Islet precursor cell (in vitro differentiated cells): ENCODE results near the gene MGST2.

Source experiments
- DNase-seq: peaks from one replicate; pipeline ENCODE4 v3.0.0-alpha.2; 2018

MGST2 gene

DNA sequence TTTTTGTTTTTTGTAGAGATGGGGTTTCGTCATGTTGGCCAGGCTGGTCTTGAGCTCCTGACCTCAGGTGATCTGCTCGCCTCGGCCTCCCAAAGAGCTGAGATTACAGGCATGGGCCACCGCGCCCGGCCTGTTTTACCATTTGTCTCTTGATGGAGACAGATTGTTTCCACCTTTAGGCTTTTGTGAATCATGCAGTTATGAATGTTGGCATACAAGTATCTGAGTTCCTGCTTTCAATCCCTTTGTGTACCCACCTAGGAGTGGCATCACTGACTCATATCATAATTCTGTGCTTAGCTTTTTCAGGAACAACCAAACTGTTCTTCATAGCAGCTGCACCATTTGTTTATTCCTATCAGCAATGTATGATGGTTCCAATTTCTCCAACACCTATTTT, 20.2 kb upstream of the MGST2 start:
- DNase-seq = peak; percentile 23

DNA sequence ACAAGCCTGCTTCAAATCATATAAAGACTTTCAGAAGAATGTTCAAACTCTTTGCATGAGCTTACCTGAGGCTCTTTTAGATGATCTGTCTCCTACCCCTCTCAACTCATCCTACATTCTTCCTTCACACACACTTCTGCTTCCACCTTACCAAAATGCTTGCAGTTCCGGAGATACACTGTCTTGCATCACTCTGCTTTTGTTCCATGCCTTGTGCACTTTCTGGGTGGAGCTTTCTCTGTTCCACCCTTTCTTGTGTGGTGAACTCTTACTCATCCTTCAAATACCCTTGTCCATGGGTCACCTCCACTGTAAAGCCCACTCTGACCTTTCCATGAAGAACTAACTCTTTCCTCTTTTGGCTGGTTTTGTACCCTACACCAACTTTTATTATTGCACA, 18.4 kb upstream of the MGST2 start:
- DNase-seq = no peak

DNA sequence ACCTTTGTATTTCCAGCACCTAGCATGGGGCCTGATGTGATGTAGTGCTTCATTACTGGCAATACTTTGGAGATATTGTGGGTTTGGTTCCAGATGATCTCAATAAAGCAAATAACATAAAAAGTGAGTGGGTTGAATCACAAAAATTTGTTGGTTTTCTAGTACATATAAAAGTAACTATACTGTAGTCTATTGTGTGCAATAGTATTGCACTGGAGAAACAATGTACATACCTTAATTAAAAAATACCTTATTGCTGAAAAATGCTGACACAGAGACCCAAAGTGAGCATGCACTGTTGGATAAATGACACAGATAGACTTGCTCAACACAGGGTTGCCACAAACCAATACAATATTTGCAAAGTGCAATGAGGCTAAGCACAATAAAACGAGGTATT, 17.7 kb upstream of the MGST2 start:
- no peak for DNase-seq

DNA sequence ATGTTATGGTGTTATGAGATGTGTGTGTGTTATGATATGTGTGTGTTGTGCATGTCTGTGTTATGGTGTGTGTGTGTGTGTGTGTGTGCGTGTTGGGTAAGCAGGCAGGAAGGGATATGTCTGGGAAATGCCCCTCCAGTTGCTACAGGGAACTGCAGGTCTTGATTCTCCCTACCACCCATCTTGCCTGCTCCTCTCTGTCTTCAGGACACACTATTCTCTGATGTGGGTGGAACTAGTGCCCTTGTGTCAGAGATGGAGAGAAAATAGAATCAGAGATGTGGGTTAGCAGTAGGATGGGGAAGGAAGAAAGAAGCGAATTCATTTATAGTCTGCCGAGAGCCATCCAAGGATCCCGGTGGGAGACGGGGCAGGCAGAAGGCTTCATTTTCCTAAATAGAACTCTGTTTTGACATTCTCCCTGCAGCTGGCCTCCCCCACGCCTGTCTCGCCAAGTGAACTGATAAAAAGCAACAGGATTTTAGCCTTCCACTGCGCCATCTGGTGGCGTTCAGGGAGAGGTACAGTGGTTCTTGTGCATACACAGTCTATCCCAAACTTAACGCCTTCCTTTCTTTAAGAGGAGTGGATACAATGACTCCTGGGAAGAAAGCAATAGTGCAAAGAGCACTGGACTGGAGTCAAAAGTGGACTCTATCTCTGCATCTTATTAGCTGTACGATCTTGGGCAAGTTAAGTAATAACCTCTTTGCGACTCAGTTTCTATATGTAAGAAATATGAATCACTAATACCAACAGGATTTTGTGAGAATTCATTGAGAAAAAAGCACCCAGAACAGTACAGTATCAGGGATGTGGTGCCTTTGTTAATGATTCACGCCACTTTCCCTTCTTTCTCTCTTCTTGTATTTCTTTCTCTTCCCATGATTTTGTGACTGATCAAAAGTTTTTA, 14.1 kb upstream of the MGST2 start:
- DNase-seq = peak; percentile 86

DNA sequence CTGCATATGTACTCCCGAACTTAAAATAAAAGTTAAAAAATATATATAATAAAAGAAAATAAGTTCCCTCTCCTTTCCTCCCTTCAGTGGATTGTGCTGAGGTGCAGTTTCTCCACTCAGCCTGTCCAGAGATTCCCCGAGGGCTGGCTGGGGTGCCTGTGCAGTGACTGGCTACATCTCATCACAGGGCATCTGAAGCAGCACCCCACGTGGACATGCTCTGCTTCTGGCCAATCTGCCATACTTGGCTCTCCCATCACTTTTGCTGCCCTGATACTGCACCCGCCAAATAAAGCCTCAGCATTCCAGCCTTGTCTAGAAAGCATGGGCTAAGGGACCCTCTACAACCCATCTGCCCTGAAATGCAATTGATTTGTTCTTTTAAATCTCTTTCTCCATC, 11.1 kb upstream of the MGST2 start:
- no peak for DNase-seq

DNA sequence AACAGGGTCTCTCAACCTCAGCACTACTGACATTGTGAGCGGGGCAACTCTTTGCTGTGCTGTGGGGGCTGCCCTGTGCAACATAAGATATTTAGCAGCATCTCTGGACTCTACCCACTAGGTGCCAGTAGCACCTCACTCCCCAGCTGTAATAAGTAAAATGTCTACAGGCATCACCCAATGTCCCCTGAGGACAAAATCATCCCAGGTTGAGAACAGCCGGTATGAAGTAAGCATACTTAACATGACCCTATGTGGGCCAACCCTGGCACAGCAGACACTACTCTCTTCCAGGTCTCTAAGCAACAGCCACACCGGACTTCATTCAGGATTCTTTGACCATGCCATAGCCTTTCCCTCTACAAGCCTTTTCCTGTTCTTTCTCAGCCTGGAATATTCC, 10.5 kb upstream of the MGST2 start:
- DNase-seq = peak; percentile 64

DNA sequence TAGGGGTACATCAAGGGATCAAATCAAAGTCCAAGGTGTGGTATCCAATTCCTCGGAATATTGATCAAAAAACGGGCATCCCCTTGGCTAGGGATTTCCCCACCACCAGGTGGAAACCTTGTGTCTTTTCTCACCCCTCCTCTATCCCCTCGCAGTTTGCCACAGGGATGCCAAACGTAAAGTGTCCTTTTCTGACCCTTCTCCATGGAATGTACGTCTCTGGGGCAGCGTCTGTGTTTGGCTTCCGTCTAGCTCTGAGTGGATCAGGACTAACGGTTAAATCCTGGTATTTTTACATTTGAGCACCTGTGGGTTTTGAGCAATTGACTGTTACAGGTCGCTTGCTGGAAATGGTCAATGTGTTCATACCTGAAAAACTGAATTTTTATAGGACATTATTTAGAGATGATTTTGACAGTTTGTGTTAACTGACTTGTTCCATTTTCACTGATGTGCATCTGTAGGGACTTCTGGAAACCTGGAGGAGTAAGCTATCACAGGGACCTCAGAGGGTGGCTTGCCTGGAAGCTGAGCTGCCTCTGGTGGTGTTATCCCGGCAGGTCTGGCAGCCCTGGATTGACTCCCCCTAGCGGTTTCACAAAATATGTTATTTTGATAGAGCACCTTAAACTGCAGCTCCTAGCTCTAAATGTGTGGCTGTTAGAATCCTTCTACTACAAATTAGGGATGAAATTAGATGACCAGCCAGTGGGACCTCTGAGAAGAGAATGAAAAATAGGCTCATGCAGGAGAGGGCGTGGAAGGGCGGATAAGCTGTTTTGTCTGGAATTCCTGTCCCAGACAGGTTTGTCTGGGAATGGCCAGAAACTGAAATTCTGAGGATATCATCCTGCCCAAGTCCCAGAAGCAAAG, 8.8 kb upstream of the MGST2 start:
- peak; percentile 85 for DNase-seq

DNA sequence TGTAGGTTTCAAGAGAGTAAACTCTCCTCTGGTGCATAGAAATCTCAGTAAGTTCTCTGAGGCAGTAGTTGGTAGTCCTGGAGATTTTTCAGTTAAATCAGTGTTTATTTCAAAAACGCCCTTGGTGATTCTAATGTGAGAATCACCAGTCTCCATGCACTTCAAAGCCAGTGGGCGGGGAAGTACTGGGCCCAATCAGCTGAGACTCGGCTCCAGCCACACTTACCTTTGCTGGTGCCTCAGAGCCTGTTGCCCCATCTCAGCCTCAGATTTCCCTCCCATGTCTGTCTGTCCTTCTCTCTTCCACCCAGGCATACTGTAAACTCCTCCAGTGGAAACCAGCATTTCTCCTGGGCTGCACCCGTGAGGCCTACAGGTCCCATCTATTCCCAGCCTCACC, 7.4 kb upstream of the MGST2 start:
- DNase-seq = no peak

DNA sequence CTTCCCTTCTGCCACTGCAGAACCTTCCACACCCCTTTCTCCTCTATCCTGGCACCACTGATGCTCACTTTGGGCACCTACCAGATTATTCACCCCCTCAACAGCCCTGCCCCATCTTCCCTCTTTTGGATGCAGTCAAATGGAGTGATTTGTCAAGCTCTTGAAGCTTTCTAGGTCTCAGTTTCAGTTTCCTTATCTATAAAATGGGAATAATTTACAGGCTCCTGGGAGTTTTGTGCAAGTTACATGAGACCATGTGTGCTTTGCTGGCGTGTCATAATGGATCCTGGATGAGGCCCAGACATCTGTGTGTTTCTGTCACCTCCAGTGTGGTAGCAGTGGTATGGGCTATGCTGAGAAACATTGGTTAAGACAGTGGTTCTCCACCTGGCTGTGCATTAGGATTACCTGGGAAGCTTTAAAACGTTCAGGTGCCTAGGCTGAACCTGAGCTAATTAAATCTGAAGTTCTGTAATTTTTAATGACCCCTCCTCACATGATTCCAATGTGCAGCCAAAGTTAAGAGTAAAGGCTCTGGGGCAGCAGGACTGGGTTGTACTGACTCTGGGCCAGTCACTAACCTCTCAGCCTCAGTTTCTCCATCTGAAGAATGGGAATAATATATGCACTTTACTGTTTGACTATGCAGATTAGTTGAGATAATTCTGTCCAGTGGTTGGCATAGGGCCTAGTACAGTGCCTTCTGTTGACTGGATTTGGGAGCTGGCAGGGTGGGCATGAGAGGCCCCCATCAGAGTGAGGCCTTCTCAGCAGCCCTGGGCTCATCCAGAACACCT, 6.8 kb upstream of the MGST2 start:
- no peak for DNase-seq

DNA sequence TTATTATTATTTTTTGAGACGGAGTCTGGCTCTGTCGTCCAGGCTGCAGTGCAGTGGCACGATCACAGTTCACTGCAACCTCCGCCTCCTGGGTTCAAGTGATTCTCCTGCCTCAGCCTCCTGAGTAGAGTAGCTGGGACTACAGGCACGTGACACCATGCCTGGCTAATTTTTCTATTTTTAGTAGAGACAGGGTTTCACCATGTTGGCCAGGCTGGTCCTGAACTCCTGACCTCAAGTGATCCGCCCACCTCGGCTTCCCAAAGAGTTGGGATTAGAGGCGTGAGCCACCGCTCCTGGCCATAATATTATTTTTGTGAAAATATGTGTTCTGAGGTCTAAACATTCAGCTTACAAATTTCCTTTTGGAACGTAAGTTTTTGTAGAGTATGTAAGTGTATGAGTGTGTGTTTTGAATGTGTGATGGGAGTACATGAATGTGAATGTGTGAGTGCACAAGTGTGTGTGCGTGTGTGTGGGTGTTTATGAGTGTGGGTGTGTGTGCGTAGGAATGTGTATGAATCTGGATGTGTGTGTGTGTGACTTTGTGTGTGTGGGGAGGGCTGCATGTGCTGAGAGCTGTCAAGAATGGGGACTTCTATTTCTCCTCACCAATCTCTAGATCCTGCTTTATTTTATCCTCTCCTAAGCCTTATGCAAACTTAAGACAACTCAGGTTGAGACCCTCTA, 5.7 kb upstream of the MGST2 start:
- no peak for DNase-seq

DNA sequence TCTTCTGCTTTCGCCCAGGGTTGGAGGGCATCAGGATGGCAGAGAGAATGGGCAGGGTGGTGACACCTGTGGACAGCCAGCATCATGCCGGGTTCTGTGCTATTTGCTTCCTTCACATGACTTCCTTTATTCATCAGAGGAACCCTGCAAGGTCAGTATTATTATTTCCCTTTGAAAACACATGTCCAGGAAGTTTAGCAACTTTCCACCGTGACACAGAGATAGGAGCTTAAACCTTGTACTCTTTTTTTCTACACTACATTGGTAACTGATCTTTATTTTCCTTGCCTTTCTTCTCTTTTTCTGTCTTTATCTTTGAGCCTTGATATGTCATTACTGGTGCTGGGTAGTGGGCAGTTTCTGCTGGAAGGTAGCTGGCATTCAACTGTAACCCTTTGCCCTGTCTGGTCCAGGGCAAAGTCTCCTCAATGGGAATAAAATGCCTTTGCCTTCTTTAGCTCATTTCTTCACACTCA, 5.0 kb upstream of the MGST2 start:
- DNase-seq = no peak

DNA sequence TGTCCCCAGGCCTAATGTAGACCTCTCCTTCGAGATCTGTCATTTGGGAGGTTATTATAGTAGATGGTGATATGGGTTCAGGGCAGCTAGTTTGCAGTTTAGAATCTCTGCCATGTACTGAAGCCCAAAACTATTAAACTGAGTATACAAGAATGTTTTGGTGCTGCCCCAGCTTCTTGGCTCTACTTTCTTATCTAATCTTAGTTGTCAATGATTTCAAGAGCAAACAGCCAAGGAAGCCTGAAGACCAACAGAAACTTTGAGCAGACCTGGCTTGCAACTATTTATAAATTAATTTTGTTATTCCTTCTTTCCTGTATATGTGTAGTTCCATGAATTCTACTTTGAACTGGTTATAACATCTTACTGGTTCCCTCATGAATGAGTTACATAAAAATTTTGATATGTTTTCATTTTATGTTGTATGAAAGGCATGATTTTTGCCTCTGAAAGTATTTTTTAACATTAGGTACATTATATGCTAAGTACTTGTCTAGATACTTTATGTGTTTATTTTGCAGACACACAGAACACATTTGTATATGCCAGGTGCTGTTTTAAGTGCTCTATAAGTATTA, 2.0 kb upstream of the MGST2 start:
- DNase-seq = no peak

DNA sequence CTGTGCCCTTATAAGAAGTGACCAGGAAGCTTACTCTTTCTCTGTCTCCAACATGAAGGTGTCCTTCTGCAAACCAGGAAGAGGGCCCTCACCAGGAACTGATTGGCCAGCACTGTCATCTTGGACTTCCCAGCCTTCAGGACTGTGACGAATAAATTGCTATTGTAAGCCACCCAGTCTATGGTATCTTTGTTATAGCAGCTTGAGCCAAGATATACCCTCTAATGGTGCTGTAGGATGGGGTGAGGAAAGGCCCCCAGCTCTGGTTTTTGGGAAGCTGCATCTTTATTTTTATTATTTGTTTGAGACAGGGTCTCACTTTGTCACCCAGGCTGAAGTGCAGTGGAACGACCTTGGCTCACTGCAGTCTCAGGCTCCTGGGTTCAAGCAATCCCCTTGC, 1.2 kb upstream of the MGST2 start:
- DNase-seq = no peak

DNA sequence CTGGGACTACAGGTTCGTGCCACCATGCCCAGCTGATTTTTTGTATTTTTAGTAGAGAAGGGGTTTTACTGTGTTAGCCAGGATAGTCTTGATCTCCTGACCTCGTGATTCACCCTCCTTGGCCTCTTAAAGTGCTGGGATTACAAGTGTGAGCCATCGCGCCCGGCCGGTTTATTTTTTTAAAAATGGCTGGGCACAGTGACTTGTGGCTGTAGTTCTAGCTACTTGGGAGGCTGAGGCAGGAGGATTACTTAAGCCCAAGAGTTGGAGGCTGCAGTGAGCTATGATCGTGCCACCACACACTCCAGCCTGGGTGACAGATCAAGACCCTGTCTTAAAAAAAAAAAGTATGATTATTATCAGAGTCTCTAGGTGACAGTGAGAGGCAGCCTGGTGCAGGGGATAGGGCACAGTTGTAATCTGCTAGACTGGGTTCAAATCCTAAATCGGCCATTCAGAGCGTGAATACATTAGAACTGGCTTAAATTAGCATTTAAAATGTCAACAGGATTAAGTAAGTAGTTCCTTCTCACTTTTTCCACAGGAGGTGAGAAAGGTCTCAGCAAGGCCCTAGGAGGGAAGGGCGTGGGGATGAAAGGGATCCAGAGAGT, 435 bp upstream of the MGST2 start:
- DNase-seq = no peak

DNA sequence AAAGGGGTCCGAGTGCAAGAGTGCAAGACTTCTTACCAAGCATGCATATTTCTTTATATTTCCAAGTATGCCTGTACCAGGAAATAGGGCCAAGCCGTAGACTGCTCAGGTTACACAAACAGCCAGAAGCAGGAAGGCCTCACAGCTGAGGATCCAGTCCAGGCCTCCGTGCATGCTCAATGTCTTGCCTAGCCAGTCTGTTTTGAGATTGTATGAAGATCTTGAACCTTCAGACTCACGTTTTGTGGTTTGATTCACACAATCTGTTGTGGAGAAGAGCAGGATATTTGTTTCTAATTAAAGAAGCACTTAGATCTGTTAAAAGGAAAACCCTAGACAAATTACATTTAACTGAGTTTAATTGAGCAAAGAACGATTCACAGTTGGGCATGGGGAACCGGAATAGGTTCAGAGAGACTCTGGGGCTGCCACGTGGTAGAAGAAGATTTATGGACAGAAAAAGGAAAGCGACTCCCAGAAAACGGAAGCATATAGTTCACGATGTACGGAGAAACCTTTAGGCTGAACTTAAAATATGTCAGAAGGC, 1.2 kb downstream of the MGST2 start:
- peak; percentile 76 for DNase-seq

DNA sequence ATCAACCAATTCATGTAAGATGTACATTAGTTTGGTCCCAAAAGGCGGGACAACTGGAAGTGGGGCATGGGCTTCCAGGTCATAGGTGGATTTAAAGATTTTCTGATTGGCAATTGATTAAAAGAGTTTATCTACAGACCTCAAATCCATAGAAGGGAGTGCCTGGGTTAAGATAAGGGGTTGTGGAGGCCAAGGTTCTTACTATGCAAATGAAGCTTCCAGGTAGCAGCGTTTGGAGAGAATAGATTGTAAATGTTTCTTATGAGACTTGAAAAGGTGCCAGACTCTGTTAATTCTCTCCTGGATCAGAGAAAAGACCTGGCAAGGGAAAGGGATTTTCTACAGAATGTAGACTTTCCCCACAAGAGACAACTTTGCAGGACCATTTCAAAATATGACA, 2.4 kb downstream of the MGST2 start:
- DNase-seq = no peak

DNA sequence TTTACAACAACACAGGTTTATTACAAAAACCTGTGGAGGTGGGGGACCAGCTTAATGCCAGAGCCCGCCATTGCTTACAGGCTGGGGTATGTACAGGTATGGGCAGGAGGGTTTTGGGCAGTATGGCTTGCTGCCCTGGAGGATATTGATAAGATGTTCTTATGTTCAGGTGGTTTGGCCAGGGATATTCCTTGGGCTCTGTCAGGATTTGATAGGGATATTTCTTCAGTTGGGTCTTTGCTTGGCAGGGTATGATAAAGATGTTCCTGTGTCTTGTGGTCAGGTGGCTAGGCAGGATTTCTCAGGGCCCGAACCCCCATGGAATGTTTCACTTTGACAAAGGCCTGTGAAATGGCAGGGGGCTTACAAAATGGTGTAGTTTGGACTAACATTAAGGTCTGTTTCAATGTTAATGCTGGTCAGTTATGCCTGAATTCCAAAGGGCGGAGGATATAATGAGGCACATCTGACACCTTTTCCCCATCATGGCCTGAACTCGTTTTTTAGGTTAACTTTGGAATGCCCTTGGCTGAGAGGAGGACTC, 3.1 kb downstream of the MGST2 start:
- no peak for DNase-seq

DNA sequence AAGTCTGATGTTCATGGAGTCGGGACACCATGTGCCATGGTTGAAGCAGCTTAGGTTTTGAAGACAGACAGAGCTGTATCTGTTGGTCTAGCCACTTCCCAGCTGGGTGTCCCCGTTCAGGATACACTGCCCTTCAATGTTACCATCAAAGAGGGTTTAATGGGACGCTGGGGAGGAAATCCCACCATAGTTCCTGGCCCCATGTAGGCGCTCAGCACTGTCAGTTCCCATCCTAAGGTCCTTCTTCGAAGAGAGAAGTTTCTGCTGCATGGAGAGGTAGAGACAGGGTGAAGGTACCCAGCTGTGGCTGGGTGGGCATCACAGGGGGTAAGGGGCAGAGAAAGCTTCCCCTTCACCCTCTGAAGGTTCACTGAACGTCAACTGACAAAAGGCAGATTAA, 3.7 kb downstream of the MGST2 start:
- DNase-seq = no peak

DNA sequence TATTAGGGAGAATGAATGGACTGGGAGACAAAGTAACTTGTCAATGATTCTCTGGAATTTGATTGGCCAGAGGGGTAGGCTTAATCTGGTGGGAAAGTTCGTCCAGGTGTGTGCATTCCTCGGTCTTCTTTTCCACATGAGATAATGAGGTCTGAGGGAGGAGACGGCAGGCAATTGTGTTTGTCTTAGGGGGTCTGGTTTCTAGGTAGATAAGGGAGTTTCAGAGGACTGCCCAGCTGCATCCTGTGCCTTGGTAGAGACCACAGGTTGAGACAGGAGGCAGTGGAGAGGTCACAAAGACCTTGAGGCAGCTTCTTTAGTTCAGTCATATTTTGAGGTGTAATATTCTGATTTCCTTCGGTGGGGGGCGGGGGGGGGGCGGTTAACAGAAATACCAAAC, 4.3 kb downstream of the MGST2 start:
- DNase-seq = peak; percentile 58

DNA sequence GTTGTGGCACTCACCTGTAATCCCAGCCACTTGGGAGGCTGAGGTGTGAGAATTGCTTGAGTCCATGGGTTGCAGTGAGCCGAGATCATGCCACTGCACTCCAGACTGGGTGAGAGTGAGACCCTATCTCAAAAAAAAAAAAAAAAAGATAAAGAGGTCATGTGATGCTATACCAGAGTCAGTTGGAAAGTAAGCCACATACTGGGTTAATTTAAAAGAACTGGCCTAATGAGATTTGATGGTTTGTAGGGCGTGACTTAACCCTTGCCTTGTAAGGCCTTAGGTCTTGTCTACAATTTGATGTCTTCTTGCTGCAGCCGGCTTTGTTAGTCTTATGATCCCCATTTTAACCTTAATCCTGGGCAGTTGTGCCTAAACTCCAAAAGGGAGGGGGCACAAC, 5.2 kb downstream of the MGST2 start:
- no peak for DNase-seq

DNA sequence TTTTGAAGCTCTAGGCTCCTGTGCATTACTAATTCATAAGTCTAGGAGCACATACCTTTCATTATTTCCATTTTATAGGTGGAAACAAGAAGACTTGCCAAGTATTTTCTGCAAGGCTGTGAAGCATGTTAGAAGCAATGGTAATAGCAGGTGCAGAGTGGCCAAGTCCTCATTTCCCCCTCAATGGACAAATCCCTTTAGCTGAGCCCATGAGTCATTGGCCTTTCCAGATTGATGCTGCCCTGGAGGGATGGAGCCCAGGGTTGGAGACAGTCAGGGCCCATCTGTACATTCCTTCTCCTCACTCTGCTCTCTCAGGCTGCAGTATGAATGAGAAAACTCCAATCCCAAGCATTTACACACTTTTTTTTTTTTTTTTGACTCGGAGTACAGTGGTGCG, 6.6 kb downstream of the MGST2 start:
- DNase-seq = peak; percentile 89
